Measurements from ENCODE around the gene GNB1L.
"Not testable (repeated sequence)": the region's sequence is repeated elsewhere in the genome, so short reads cannot be mapped to it uniquely, and the experiment has no call there.

Gene GNB1L

GRCh38 chr22:19888131-19888746 lies 33.6 kb upstream of the GNB1L start:
- DNase-seq, result no peak

DNA sequence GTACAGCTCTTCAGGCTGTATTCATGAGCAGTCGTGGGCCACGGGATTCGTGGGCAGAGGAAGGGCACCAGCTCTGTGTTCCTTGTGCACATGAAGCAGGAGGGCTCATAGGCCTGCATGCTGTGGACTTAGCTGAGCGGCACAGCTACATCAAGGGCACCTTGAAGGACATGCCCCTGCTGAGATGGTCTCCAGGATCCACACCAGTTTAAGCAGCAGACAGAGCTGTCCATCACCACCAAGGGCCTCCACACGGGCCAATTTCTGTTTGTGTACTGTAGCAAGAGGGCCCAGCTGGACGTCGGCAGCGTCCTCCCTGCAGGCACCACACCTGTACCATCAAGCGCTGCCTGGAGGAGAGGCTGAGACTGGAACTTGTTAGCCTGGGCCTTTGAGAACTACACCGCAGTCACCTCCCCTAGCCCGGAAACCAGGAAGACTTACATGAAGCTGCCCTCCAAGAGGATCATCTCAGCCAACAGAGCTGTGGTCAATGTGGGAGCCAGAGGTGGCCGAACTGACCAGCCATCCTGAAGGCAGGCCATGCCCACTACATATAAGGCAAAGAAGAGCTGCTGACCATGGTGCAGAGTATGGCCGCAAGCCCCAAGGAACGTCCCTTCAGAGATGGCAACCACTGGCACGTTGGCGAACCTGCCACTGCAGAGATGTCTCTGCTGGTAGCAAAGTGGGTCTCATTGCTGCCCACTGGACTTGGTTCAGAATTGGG lies 32.7 kb upstream of the GNB1L start:
- DNase-seq, result no peak

- DNase-seq, result peak; percentile 85
Observed at GRCh38 chr22:19886605-19887255, 32.1 kb upstream of the GNB1L start.

DNA sequence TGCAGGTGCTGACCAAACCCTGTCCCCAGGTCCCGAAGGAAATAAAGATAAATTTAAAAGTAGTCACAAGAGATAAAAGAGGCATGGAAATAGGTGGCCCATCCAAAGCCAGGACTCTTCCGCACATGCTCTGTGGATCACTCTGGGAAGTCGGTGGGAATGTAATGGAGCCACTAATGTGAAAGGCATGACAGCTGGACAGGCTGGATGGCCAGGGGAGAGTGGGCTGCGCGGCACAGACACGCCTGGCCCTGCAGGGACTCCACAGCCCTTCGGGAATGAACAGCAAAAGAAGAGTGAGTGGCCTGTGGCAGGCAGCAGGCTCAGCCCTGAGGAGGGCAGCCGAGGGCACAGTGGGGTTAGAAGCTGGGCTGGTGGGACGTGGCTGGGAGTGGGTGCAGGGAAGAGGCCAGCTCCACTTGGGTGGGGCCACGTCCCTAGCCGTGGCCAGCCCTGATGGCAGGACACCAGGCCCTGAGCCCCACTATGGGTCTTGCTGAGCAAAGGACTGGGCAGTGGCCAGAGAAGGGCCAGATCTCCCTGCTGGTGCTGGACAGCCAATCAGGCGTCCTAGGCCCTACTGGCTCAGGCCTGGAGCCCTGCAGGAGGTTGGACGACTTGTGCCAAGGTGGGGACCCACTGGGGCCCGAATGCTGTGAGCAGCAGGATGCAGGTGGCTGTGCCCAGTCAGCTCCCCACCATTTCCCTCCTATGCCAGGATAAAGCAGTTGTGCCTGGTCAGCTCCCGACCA lies 31.3 kb upstream of the GNB1L start:
- DNase-seq, result no peak

DNA sequence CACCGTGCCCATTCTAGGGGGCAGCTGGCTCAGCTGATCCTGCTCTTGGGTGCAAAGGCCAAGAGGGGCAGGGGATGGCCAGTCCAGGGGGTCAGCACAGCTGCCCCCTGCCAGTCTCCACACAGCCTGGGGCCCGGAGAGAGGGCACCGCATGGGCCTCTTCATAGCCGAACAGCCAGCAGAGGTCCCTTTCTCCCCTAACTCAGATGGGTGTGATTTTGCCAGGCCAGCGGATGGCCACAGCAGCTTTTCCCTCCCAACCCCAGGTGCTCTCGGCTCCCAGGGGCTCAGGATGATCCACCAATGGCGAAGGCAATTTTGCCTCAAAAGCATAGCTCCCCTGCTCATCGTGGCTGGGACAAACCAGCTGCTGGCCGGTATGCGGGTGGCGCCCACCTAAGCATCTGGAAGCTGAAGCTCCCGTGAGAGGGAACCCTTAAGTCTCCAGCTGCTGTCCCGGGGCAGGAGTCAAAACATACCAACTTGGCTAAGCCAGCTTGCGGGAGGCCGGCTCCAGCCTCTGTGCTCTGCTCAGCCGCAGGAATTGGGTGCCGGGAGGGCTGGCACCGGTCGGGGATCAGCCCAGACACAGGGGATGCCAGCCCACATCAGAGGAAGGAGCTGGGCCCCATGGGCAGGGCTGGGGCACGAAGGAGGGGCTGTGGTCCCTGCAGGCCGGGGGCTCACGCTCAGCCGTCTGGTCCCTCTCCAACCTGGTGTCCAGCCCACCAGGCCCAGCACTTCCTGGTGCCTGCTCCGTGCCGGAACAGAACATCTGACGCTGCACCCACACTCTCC lies 30.5 kb upstream of the GNB1L start:
- no peak for DNase-seq

DNA sequence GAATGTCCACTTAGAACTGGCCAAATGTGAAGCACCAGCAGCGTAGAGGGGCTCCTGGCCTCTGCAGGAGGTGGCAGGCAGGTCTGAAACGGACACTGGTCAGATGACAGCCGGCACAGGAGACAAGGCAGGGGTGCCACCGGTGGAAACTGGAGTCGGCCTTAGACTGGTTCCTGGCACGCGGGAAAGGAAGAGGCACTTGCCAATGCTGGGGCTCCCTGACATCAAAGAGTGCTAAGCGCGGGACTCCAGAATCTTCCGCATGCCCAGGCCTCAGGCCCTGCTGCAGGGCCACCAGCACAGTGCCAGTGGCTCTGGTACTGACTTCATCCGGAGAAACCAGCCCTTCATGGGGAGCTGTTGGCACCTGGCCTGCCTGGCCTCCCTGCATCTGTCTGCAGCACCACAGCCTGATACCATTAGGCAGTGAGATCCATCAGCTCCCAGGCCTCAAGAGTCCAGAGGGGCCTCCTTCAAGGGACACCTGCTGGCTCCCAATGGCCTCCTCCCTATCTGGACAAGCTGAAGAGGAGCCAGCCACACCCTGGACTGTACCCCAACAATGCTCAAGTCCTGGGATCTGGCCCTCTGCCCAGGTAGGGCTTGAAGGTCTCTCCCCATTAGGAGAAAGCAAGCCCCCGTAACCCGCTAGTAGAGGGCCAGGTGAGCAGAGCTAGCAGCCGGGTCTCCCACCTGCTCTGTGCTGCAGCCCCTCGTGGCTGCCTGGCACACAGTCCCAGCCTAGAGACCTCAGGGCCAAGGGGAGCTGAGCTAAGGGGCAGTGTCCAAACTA lies 29.7 kb upstream of the GNB1L start:
- DNase-seq, result no peak

DNA sequence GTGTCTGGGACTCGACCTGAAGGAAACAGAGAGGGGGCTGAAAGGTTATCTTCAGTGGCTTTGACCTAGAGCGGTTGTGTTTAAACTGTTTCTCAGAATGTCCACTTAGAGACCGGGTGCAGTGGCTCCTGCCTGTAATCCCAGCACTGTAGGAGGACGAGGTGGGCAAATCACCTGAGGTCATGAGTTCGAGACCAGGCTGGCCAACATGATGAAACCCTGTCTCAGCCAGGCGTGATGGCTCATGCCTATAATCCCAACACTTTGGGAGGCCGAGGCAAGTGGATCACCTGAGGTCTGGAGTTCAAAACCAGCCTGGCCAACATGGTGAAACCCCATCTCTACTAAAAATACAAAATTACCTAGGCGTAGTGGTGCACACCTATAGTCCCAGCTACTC lies 28.8 kb upstream of the GNB1L start:
- not testable (repeated sequence) for DNase-seq

- DNase-seq, result no peak
Observed at GRCh38 chr22:19882446-19883381, 28.0 kb upstream of the GNB1L start.

DNA sequence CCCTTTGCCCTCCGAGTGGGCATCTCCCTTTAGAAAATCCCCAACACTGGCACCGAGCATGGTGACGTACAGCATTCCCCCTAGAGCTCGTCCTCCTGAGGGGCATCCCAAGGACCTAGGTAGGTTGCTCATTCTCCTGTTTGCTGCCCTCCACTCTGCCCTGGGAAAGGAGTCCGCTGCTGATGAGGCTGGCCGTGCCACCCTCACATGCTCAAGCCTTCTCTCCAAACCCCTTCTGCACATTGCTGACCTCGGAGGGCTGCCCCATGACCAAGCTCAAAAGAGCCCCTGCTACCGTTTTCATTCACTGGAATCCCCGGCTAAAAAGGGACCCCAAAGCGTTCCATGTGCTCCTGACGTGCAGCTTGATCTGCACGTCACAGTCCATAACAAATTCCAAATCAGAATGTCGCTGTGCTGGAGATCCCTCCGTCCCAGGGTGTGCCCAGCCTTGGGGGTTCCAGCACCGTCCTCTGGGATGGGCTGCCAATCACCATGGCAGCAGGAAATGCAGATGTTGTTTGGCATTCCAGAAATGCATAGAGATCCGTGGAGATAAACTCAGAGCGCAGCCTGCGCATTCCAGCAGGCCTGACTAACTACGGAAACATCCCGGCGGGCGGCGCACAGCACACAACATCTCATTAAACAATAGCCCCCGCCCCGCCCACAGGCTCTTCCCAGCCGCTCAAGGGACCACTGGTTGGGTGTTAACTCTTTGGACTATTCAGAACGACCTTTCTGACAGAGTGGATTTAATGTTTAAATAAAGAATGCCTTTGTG lies 26.3 kb upstream of the GNB1L start:
- no peak for DNase-seq

- no peak for DNase-seq
Observed at GRCh38 chr22:19879992-19880785, 25.5 kb upstream of the GNB1L start.

DNA sequence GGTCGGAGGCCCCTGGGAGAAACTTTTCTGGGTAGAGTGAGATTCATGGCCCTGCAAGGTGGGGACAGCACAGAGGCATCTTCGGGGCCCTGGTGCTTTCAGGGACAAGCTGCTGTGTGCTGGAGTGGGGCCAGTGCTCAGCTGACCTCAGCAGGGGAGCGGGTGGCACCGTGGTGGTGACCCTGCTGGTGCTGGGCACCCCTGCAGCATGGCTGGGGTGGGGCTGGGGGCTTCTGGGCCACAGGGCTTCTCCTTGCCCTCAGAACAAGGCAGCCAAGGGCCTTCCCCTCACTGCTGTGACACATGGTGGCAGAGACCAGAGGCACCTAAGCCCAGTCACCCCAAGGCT lies 24.9 kb upstream of the GNB1L start:
- no peak for DNase-seq

DNA sequence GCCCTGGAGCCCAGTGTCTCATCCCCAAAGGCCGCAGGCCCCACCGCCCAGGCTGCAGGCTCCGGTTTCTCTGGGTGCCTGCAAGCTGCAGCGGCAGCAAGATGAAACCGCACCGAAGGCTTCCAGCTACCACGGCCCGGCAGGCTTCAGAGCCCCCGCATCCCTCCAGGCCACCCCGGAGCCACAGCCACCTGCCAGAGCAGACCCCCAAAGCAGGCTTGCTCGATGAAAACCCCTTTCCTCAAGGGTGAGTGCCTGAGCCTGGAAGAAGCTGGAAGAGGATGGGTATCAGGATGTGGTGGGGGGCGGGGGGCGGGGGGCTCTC lies 24.5 kb upstream of the GNB1L start:
- DNase-seq, result no peak

GRCh38 chr22:19878461-19879245 lies 24.0 kb upstream of the GNB1L start:
- no peak for DNase-seq

DNA sequence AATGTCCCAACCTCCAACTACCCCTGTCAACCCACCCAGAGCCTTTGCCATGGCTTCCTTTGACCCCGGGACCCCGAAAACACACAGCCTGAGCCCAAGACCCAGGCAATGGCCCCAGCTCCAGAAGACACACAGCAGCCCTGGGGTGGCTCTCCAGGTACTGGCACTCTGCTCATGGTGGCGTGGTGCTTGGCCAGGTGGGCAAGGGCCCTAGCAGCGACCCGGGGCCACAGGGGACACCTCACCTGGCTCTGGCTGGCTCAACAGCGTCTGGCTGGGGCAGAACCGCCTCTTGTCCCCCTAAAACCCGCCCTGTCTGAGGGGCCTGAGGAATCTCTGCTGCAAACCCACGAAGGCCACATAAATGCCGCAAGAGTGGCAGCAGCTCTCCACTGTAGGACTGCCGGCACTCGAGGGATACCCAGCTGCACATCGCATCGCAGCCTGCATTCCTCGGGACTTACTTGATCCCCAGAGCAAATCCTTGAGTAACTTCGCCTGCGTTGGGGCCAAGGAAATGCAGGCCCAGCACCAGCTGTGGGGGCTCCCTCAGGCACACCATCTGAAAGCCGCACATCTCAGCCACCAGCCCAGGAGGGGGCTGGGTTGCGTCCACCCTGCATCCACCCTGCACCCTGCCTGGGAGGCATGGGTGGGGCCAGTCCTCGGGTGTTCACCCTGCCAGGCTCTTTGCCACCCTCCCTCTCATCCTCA lies 23.1 kb upstream of the GNB1L start:
- DNase-seq, result no peak

GRCh38 chr22:19876941-19877625 lies 22.4 kb upstream of the GNB1L start:
- DNase-seq, result no peak

GRCh38 chr22:19876314-19876940 lies 21.8 kb upstream of the GNB1L start:
- no peak for DNase-seq

Data from SIG-M5 (cell line).